ENCODE measurements around the gene KPNA1. TPM values are rescaled to one million over a fixed set of nuclear protein-coding genes. Genes with fewer than 3 reads are reported as not detected.
"Not testable (repeated sequence)": the region's sequence is repeated elsewhere in the genome, so short reads cannot be mapped to it uniquely, and the experiment has no call there.

The KPNA1 gene
- total RNA-seq, 2 donors from 2014 or later: 20.2 to 28.7 TPM

DNA sequence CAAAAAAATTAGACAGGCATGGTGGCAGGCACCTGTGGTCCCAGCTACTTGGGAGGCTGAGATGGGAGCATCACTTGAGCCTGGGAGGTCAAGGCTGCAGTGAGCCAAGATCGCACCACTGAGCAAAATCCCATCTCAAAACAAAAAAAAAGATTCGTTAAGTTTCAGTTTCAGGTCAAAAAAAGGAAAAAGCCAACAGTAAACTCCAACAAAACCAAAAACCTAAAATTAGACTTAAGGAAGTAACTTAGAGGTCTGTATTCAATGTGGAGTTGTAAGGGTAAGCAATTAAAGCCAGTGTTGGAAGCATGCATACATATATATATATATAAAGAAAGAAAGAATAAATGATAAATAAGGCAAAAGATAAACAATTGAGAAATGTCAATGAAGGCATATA lies 11.8 kb downstream of the KPNA1 start:
- DNase-seq: no peak
- Histone ChIP-seq H3K4me1 (peaks cover 17% of the 10 kb centered on the region), H3K36me3 (replicated peaks in 1 of 2; ENCODE audit: insufficient read depth in 1 of 2, low read depth in 2 of 2) (no peaks in the 10 kb centered on the region), H3K27me3 (no peaks in the 10 kb centered on the region), H3K9me3 (no peaks in the 10 kb centered on the region), H3K27ac (no peak overlapping the region), H3K4me3 (no peak overlapping the region)
- 85 to 90% methylated on average over 2 of the region's 2 CpGs for WGBS, 2 donors
- no peak for TF ChIP-seq POLR2A (IDR thresholded peaks at IDR 0.05)
- TF ChIP-seq, protein P1, sequence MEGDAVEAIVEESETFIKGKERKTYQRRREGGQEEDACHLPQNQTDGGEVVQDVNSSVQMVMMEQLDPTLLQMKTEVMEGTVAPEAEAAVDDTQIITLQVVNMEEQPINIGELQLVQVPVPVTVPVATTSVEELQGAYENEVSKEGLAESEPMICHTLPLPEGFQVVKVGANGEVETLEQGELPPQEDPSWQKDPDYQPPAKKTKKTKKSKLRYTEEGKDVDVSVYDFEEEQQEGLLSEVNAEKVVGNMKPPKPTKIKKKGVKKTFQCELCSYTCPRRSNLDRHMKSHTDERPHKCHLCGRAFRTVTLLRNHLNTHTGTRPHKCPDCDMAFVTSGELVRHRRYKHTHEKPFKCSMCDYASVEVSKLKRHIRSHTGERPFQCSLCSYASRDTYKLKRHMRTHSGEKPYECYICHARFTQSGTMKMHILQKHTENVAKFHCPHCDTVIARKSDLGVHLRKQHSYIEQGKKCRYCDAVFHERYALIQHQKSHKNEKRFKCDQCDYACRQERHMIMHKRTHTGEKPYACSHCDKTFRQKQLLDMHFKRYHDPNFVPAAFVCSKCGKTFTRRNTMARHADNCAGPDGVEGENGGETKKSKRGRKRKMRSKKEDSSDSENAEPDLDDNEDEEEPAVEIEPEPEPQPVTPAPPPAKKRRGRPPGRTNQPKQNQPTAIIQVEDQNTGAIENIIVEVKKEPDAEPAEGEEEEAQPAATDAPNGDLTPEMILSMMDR (IDR thresholded peaks at IDR 0.05): no peak
- ATAC-seq: no peak
- intact Hi-C loops (cut with DNase I): no loop called here

DNA sequence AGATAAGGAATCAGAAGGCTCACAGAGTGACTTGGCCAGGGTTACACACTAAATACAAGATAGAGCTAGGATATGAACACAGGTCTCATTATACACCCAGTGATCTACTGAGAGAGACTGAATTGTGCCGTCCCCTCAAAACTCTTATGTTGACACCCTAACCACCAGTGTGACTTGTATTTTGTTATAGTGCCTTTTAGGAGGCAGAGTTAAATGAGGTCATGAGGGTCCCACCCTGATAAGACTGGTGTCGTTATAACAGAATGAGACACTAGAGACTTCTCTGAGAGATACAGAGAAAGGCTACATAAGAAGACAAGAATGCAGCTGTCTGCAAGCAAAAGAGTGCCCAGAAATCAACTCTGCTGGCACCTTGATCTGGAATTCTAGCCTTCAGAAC lies 12.6 kb downstream of the KPNA1 start:
- Histone ChIP-seq H3K27ac (no peak overlapping the region), H3K4me1 (peaks cover 17% of the 10 kb centered on the region), H3K36me3 (replicated peaks in 1 of 2; ENCODE audit: insufficient read depth in 1 of 2, low read depth in 2 of 2) (no peaks in the 10 kb centered on the region), H3K4me3 (no peak overlapping the region), H3K9me3 (no peaks in the 10 kb centered on the region), H3K27me3 (no peaks in the 10 kb centered on the region)
- DNase-seq (no peak), ATAC-seq (no peak)
- 55 to 59% methylated on average over 2 of the region's 2 CpGs for WGBS, 2 donors
- no peak for TF ChIP-seq POLR2A (IDR thresholded peaks at IDR 0.05)
- TF ChIP-seq, protein P1 (IDR thresholded peaks at IDR 0.05): no peak
- intact Hi-C loops (cut with DNase I): no loop called here

GRCh38 chr3:122500964-122501363 lies 13.8 kb downstream of the KPNA1 start:
- H3K9me3 ChIP-seq; ATAC-seq; intact Hi-C loops (cut with DNase I); DNase-seq; H3K36me3 ChIP-seq (replicated peaks in 1 of 2; ENCODE audit: insufficient read depth in 1 of 2, low read depth in 2 of 2); H3K27me3 ChIP-seq; H3K27ac ChIP-seq; H3K4me3 ChIP-seq: not testable (repeated sequence)
- H3K4me1 ChIP-seq: peaks cover 21% of the 10 kb centered on the region
- 95% methylated on average over 6 of the region's 6 CpGs for WGBS, 2 donors

- WGBS, 2 donors: 65% methylated on average over 1 of the region's 1 CpG
- TF ChIP-seq, protein P1 (IDR thresholded peaks at IDR 0.05): no peak
- no peak for TF ChIP-seq POLR2A (IDR thresholded peaks at IDR 0.05)
- DNase-seq (no peak), ATAC-seq (no peak)
- H3K4me3 ChIP-seq: no peak overlapping the region
- no peaks in the 10 kb centered on the region for H3K9me3 ChIP-seq
- peaks cover 0 to 5% of the 10 kb centered on the region in 2 donors for H3K36me3 ChIP-seq (replicated peaks in 1 of 2; ENCODE audit: insufficient read depth in 1 of 2, low read depth in 2 of 2)
- H3K4me1 ChIP-seq: peaks cover 17% of the 10 kb centered on the region
- intact Hi-C loops (cut with DNase I): no loop called here
- no peak overlapping the region for H3K27ac ChIP-seq
- no peaks in the 10 kb centered on the region for H3K27me3 ChIP-seq
Measured at GRCh38 chr3:122498152-122498551, 16.6 kb downstream of the KPNA1 start.

DNA sequence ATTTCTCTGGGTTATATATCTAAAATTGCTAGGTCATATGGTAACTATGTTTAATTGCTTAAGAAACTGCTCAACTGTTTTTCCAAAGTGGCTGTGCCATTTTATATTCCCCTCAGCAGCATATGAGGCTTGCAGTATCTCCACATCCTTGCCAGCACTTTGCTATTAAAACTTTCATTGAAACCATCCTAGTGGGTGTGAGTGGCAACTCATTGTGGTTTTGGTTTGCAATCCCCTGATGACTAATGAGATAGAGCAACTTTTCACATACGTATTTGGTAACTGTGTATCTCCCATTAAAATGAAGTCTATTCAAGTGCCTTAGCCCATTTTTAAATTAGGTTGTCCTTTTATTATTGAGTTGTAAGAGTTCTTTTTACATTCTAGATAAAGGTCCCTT lies 17.3 kb downstream of the KPNA1 start:
- no peak for ATAC-seq
- Histone ChIP-seq H3K9me3 (no peaks in the 10 kb centered on the region), H3K27me3 (no peaks in the 10 kb centered on the region), H3K36me3 (replicated peaks in 1 of 2; ENCODE audit: insufficient read depth in 1 of 2, low read depth in 2 of 2) (peaks cover 0 to 5% of the 10 kb centered on the region in 2 donors), H3K4me3 (no peak overlapping the region), H3K4me1 (peaks cover 13% of the 10 kb centered on the region), H3K27ac (no peak overlapping the region)
- TF ChIP-seq POLR2A (IDR thresholded peaks at IDR 0.05): no peak
- TF ChIP-seq, protein P1 (IDR thresholded peaks at IDR 0.05): no peak
- no peak for DNase-seq
- intact Hi-C loops (cut with DNase I): no loop called here
- 86 to 87% methylated on average over 1 of the region's 1 CpG for WGBS, 2 donors
